SK-N-SH treated with all-trans-retinoic acid at 6 μM for 48 hours (cell line): ENCODE measurements around the gene IFNW1.

Source experiments
- ATAC-seq: fragments of 200-7000 bp; cut with Tn5 transposase; 3 replicates; pipeline ENCODE4 v1.9.1; 2020; ENCODE audit warnings: mild to moderate bottlenecking, moderate library complexity
- ARNTL ChIP-seq: fragments of 450-650 bp; formaldehyde crosslinking; IDR thresholded peaks from 2 replicates; pipeline ENCODE4 v1.5.0; 2020; ENCODE audit warnings: low read depth, mild to moderate bottlenecking, moderate library complexity, borderline replicate concordance
- BACH2 ChIP-seq: fragments of 250-450 bp; sonication (Bioruptor Pico); IDR thresholded peaks from 2 replicates; pipeline ENCODE4 v1.9.0; 2021; ENCODE audit warnings: mild to moderate bottlenecking, borderline replicate concordance
- ESRRG ChIP-seq: fragments of 250-450 bp; sonication (Bioruptor Pico); IDR thresholded peaks from 2 replicates; pipeline ENCODE4 v1.6.1; 2021; ENCODE audit warnings: mild to moderate bottlenecking
- GLIS3 ChIP-seq: fragments of 250-450 bp; sonication (Bioruptor Pico); IDR thresholded peaks from 2 replicates; pipeline ENCODE4 v1.5.0; 2020; ENCODE audit warnings: mild to moderate bottlenecking, moderate library complexity
- ISL1 ChIP-seq: fragments of 250-450 bp; sonication (Bioruptor Pico); IDR thresholded peaks from 2 replicates; pipeline ENCODE4 v2.1.2; 2022; ENCODE audit warnings: mild to moderate bottlenecking, moderate library complexity
- OSR1 ChIP-seq: fragments of 250-450 bp; sonication (Bioruptor Pico); IDR thresholded peaks from 2 replicates; pipeline ENCODE4 v1.8.0; 2022; ENCODE audit warnings: moderate library complexity, mild to moderate bottlenecking, inconsistent platforms
- PPARA ChIP-seq: fragments of 250-450 bp; sonication (Bioruptor Pico); IDR thresholded peaks from 2 replicates; pipeline ENCODE4 v1.5.0; 2020; ENCODE audit warnings: mild to moderate bottlenecking, borderline replicate concordance
- RARB ChIP-seq: fragments of 250-450 bp; sonication (Bioruptor Pico); IDR thresholded peaks from 2 replicates; pipeline ENCODE4 v1.8.0; 2021; ENCODE audit warnings: mild to moderate bottlenecking, moderate library complexity
- SNAI2 ChIP-seq: fragments of 250-450 bp; sonication (Bioruptor Pico); IDR thresholded peaks from 2 replicates; pipeline ENCODE4 v1.5.0; 2020; ENCODE audit warnings: mild to moderate bottlenecking, moderate library complexity
- TCF4 ChIP-seq: fragments of 250-450 bp; sonication (Bioruptor Pico); IDR thresholded peaks from 2 replicates; pipeline ENCODE4 v1.8.0; 2021; ENCODE audit warnings: mild to moderate bottlenecking, moderate library complexity, borderline replicate concordance
- TOX ChIP-seq: fragments of 250-450 bp; sonication (Bioruptor Pico); IDR thresholded peaks from 2 replicates; pipeline ENCODE4 v1.8.0; 2021; ENCODE audit warnings: mild to moderate bottlenecking, moderate library complexity, borderline replicate concordance
- ZC3H10 ChIP-seq: fragments of 250-450 bp; sonication (Bioruptor Pico); IDR thresholded peaks from 2 replicates; pipeline ENCODE4 v1.5.1; 2021; ENCODE audit warnings: mild to moderate bottlenecking, moderate library complexity
- ZFP3 ChIP-seq: fragments of 250-450 bp; sonication (Bioruptor Pico); IDR thresholded peaks from 2 replicates; pipeline ENCODE4 v1.5.0; 2020; ENCODE audit warnings: mild to moderate bottlenecking, moderate library complexity
- ZNF565 ChIP-seq: fragments of 450-650 bp; formaldehyde crosslinking; conservative IDR thresholded peaks from 2 replicates; pipeline ENCODE4 v1.5.0; 2020; ENCODE audit warnings: low read depth, mild to moderate bottlenecking, moderate library complexity
- ZNF70 ChIP-seq: fragments of 450-650 bp; formaldehyde crosslinking; IDR thresholded peaks from 2 replicates; pipeline ENCODE4 v1.5.0; 2020; ENCODE audit warnings: mild to moderate bottlenecking, moderate library complexity
- ZNF8 ChIP-seq: fragments of 450-650 bp; formaldehyde crosslinking; IDR thresholded peaks from 2 replicates; pipeline ENCODE4 v1.5.0; 2020; ENCODE audit warnings: mild to moderate bottlenecking, moderate library complexity
- TF ChIP-seq, protein P1 (sequence below): fragments of 250-450 bp; sonication (Bioruptor Pico); IDR thresholded peaks from 2 replicates; pipeline ENCODE4 v1.5.1; 2021; ENCODE audit warnings: mild to moderate bottlenecking, moderate library complexity
- TF ChIP-seq, protein P2 (sequence below): fragments of 250-450 bp; sonication (Bioruptor Pico); IDR thresholded peaks from 2 replicates; pipeline ENCODE4 v1.5.1; 2020; ENCODE audit warnings: low read depth, mild to moderate bottlenecking, moderate library complexity
- TF ChIP-seq, protein P3 (sequence below): fragments of 250-450 bp; sonication (Bioruptor Pico); IDR thresholded peaks from 2 replicates; pipeline ENCODE4 v1.8.0; 2020; ENCODE audit warnings: mild to moderate bottlenecking, moderate library complexity, borderline replicate concordance
- TF ChIP-seq, protein P4 (sequence below): fragments of 250-450 bp; sonication (Bioruptor Pico); IDR thresholded peaks from 2 replicates; pipeline ENCODE4 v1.5.0; 2020; ENCODE audit warnings: mild to moderate bottlenecking, moderate library complexity
- TF ChIP-seq, protein P5 (sequence below): fragments of 250-450 bp; sonication (Bioruptor Pico); IDR thresholded peaks from 2 replicates; pipeline ENCODE4 v1.8.0; 2021; ENCODE audit warnings: low read depth, mild to moderate bottlenecking, moderate library complexity, borderline replicate concordance

Gene IFNW1

DNA sequence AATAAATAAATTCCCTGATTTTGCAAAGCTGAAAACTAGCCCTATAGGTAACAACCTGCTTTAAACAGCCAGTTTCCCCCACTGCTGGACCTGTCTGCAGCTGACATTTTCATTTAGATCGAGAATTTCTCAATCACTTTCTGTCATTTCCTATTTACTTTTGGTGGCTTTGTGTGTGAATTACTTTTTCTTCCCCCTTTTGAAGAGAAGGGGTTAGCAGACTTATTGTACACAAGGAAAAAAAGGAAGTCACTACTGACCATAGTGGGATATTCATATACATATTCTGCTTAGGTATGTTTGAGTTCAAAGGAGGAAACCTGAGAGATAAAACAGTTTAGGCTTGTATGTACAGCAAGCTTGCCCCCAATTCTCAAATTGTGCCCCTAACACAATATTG is 36.8 kb downstream of the IFNW1 start:
- TF ChIP-seq, protein P1, sequence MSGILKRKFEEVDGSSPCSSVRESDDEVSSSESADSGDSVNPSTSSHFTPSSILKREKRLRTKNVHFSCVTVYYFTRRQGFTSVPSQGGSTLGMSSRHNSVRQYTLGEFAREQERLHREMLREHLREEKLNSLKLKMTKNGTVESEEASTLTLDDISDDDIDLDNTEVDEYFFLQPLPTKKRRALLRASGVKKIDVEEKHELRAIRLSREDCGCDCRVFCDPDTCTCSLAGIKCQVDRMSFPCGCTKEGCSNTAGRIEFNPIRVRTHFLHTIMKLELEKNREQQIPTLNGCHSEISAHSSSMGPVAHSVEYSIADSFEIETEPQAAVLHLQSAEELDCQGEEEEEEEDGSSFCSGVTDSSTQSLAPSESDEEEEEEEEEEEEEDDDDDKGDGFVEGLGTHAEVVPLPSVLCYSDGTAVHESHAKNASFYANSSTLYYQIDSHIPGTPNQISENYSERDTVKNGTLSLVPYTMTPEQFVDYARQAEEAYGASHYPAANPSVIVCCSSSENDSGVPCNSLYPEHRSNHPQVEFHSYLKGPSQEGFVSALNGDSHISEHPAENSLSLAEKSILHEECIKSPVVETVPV (CRISPR knock-in tag): no peak
- no peak for TF ChIP-seq PPARA
- no peak for TF ChIP-seq ZNF565 (CRISPR knock-in tag)
- TF ChIP-seq RARB (CRISPR knock-in tag): no peak
- TF ChIP-seq ZFP3 (CRISPR knock-in tag): no peak
- no peak for TF ChIP-seq SNAI2 (CRISPR knock-in tag)
- no peak for TF ChIP-seq ZNF8 (CRISPR knock-in tag)
- TF ChIP-seq, protein P2, sequence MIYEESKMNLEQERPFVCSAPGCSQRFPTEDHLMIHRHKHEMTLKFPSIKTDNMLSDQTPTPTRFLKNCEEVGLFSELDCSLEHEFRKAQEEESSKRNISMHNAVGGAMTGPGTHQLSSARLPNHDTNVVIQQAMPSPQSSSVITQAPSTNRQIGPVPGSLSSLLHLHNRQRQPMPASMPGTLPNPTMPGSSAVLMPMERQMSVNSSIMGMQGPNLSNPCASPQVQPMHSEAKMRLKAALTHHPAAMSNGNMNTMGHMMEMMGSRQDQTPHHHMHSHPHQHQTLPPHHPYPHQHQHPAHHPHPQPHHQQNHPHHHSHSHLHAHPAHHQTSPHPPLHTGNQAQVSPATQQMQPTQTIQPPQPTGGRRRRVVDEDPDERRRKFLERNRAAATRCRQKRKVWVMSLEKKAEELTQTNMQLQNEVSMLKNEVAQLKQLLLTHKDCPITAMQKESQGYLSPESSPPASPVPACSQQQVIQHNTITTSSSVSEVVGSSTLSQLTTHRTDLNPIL (CRISPR knock-in tag): no peak
- no peak for TF ChIP-seq ZC3H10 (CRISPR knock-in tag)
- no peak for TF ChIP-seq BACH2 (CRISPR knock-in tag)
- no peak for TF ChIP-seq OSR1
- ATAC-seq: no peak

DNA sequence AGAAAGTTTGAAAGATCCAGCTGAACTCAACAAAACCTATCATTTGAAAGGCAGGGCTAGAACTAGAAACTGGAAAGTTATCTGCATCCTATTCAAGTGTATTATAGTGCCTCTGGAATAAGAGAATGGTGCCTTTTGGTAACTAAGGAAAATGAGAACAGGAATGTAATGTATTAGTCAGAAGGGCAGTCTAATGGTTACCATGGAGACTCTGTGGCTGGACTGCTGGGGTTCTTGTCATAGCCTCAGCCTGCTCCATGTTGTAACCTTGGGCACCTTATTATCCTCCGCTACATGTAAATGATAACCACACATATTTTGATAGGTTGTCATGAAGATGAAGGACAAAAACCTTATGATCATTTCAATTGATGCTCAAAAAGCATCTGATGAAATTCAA is 39.3 kb downstream of the IFNW1 start:
- ATAC-seq: 0 out of 3 replicates have a peak, but pooled peaks have one; percentile 37
- TF ChIP-seq RARB (CRISPR knock-in tag) (no peak), TCF4 (CRISPR knock-in tag) (no peak), GLIS3 (CRISPR knock-in tag) (no peak), TOX (CRISPR knock-in tag) (no peak), BACH2 (CRISPR knock-in tag) (no peak), ESRRG (CRISPR knock-in tag) (no peak), ZFP3 (CRISPR knock-in tag) (no peak), ISL1 (CRISPR knock-in tag) (no peak), PPARA (no peak), ZNF565 (CRISPR knock-in tag) (no peak), ARNTL (no peak), ZC3H10 (CRISPR knock-in tag) (no peak), SNAI2 (CRISPR knock-in tag) (no peak), ZNF8 (CRISPR knock-in tag) (no peak), ZNF70 (no peak)
- TF ChIP-seq, protein P3, sequence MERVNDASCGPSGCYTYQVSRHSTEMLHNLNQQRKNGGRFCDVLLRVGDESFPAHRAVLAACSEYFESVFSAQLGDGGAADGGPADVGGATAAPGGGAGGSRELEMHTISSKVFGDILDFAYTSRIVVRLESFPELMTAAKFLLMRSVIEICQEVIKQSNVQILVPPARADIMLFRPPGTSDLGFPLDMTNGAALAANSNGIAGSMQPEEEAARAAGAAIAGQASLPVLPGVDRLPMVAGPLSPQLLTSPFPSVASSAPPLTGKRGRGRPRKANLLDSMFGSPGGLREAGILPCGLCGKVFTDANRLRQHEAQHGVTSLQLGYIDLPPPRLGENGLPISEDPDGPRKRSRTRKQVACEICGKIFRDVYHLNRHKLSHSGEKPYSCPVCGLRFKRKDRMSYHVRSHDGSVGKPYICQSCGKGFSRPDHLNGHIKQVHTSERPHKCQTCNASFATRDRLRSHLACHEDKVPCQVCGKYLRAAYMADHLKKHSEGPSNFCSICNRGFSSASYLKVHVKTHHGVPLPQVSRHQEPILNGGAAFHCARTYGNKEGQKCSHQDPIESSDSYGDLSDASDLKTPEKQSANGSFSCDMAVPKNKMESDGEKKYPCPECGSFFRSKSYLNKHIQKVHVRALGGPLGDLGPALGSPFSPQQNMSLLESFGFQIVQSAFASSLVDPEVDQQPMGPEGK (CRISPR knock-in tag): no peak
- TF ChIP-seq, protein P2 (CRISPR knock-in tag): no peak

DNA sequence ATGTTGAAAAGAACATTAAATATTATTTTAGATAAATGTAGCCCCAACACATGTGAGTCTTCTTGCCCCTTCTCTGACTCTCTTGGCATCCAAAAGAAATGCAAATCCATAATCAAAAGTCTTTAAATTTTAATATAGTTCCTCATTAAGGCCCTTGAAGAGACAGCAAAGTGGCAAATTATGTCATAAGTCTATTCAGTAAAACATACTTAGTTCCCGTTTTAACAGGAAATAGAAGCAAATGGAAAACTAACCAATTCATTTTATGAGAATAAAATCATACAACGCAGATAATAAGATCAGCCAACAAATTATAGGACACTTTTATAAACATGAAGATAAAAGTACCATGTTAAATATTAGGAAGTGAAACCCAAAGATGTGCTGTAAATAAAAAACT is 43.8 kb downstream of the IFNW1 start:
- TF ChIP-seq PPARA (no peak), GLIS3 (CRISPR knock-in tag) (no peak), ZNF565 (CRISPR knock-in tag) (no peak), ZNF8 (CRISPR knock-in tag) (no peak), SNAI2 (CRISPR knock-in tag) (no peak)
- TF ChIP-seq, protein P4, sequence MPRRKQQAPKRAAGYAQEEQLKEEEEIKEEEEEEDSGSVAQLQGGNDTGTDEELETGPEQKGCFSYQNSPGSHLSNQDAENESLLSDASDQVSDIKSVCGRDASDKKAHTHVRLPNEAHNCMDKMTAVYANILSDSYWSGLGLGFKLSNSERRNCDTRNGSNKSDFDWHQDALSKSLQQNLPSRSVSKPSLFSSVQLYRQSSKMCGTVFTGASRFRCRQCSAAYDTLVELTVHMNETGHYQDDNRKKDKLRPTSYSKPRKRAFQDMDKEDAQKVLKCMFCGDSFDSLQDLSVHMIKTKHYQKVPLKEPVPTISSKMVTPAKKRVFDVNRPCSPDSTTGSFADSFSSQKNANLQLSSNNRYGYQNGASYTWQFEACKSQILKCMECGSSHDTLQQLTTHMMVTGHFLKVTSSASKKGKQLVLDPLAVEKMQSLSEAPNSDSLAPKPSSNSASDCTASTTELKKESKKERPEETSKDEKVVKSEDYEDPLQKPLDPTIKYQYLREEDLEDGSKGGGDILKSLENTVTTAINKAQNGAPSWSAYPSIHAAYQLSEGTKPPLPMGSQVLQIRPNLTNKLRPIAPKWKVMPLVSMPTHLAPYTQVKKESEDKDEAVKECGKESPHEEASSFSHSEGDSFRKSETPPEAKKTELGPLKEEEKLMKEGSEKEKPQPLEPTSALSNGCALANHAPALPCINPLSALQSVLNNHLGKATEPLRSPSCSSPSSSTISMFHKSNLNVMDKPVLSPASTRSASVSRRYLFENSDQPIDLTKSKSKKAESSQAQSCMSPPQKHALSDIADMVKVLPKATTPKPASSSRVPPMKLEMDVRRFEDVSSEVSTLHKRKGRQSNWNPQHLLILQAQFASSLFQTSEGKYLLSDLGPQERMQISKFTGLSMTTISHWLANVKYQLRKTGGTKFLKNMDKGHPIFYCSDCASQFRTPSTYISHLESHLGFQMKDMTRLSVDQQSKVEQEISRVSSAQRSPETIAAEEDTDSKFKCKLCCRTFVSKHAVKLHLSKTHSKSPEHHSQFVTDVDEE (CRISPR knock-in tag): no peak
- TF ChIP-seq, protein P5, sequence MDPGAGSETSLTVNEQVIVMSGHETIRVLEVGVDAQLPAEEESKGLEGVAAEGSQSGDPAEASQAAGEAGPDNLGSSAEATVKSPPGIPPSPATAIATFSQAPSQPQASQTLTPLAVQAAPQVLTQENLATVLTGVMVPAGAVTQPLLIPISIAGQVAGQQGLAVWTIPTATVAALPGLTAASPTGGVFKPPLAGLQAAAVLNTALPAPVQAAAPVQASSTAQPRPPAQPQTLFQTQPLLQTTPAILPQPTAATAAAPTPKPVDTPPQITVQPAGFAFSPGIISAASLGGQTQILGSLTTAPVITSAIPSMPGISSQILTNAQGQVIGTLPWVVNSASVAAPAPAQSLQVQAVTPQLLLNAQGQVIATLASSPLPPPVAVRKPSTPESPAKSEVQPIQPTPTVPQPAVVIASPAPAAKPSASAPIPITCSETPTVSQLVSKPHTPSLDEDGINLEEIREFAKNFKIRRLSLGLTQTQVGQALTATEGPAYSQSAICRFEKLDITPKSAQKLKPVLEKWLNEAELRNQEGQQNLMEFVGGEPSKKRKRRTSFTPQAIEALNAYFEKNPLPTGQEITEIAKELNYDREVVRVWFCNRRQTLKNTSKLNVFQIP (CRISPR knock-in tag): no peak
- ATAC-seq: no peak
